Measurements from ENCODE around the gene PLCH1. TPM values are rescaled to one million over a fixed set of nuclear protein-coding genes. Genes with fewer than 3 reads are reported as not detected.

The PLCH1 gene
- total RNA-seq, 1 donor from 2014 or later = 7.6 TPM

GRCh38 chr3:155594526-155595187, 150.2 kb downstream of the PLCH1 start:
- Mint-ChIP-seq H3K4me3 (no peak overlapping the region), H3K9me3 (no peaks in the 10 kb centered on the region), H3K27me3 (no peaks in the 10 kb centered on the region), H3K4me1 (ENCODE audit: unreplicated experiment) (peaks cover 5% of the 10 kb centered on the region), H3K27ac (no peak overlapping the region), H3K36me3 (no peaks in the 10 kb centered on the region)
- no peak for TF ChIP-seq CTCF (conservative IDR thresholded peaks at IDR 0.05)
- DNase-seq (ENCODE audit: extremely low spot score, unreplicated experiment) = no peak

GRCh38 chr3:155587581-155587980, 157.3 kb downstream of the PLCH1 start:
- Mint-ChIP-seq H3K9me3 (no peaks in the 10 kb centered on the region), H3K27ac (no peak overlapping the region), H3K27me3 (no peaks in the 10 kb centered on the region), H3K4me3 (no peak overlapping the region), H3K36me3 (no peaks in the 10 kb centered on the region), H3K4me1 (ENCODE audit: unreplicated experiment) (no peaks in the 10 kb centered on the region)
- TF ChIP-seq CTCF (conservative IDR thresholded peaks at IDR 0.05) = no peak
- no peak for DNase-seq (ENCODE audit: extremely low spot score, unreplicated experiment)

GRCh38 chr3:155585384-155585783, 159.5 kb downstream of the PLCH1 start:
- no peak for TF ChIP-seq CTCF (conservative IDR thresholded peaks at IDR 0.05)
- no peaks in the 10 kb centered on the region for H3K36me3 Mint-ChIP-seq
- no peaks in the 10 kb centered on the region for H3K27me3 Mint-ChIP-seq
- no peak for DNase-seq (ENCODE audit: extremely low spot score, unreplicated experiment)
- H3K4me1 Mint-ChIP-seq (ENCODE audit: unreplicated experiment) = no peaks in the 10 kb centered on the region
- no peak overlapping the region for H3K27ac Mint-ChIP-seq
- H3K4me3 Mint-ChIP-seq = no peak overlapping the region
- H3K9me3 Mint-ChIP-seq = no peaks in the 10 kb centered on the region

GRCh38 chr3:155581579-155581978, 163.3 kb downstream of the PLCH1 start:
- no peak for TF ChIP-seq CTCF (conservative IDR thresholded peaks at IDR 0.05)
- H3K4me3 Mint-ChIP-seq = no peak overlapping the region
- no peaks in the 10 kb centered on the region for H3K27me3 Mint-ChIP-seq
- no peaks in the 10 kb centered on the region for H3K9me3 Mint-ChIP-seq
- no peak overlapping the region for H3K27ac Mint-ChIP-seq
- H3K4me1 Mint-ChIP-seq (ENCODE audit: unreplicated experiment) = no peaks in the 10 kb centered on the region
- DNase-seq (ENCODE audit: extremely low spot score, unreplicated experiment) = no peak
- H3K36me3 Mint-ChIP-seq = no peaks in the 10 kb centered on the region

GRCh38 chr3:155572085-155572484, 172.8 kb downstream of the PLCH1 start:
- peaks cover 4% of the 10 kb centered on the region for H3K36me3 Mint-ChIP-seq
- no peak for DNase-seq (ENCODE audit: extremely low spot score, unreplicated experiment)
- H3K4me3 Mint-ChIP-seq = no peak overlapping the region
- no peak for TF ChIP-seq CTCF (conservative IDR thresholded peaks at IDR 0.05)
- H3K9me3 Mint-ChIP-seq = no peaks in the 10 kb centered on the region
- peaks cover 4% of the 10 kb centered on the region for H3K4me1 Mint-ChIP-seq (ENCODE audit: unreplicated experiment)
- no peak overlapping the region for H3K27ac Mint-ChIP-seq
- H3K27me3 Mint-ChIP-seq = no peaks in the 10 kb centered on the region

- H3K9me3 Mint-ChIP-seq = no peaks in the 10 kb centered on the region
- no peaks in the 10 kb centered on the region for H3K4me1 Mint-ChIP-seq (ENCODE audit: unreplicated experiment)
- no peak overlapping the region for H3K27ac Mint-ChIP-seq
- no peak for DNase-seq (ENCODE audit: extremely low spot score, unreplicated experiment)
- H3K4me3 Mint-ChIP-seq = no peak overlapping the region
- TF ChIP-seq CTCF (conservative IDR thresholded peaks at IDR 0.05) = no peak
- peaks cover 1% of the 10 kb centered on the region for H3K36me3 Mint-ChIP-seq
- H3K27me3 Mint-ChIP-seq = no peaks in the 10 kb centered on the region
Observed at GRCh38 chr3:155568295-155568694, 176.6 kb downstream of the PLCH1 start.
